ENCODE data around the gene PILRA. TPM values are rescaled to one million over a fixed set of nuclear protein-coding genes. Genes with fewer than 3 reads are reported as not detected.
"Not testable (repeated sequence)": the region's sequence is repeated elsewhere in the genome, so short reads cannot be mapped to it uniquely, and the experiment has no call there.

PILRA gene
- total and polyA plus RNA-seq, 8 donors, result 1.4 to 10.0 (median 3.1) TPM; not detected in 3

GRCh38 chr7:100371561-100372171, 1.6 kb upstream of the PILRA start:
- H3K27ac ChIP-seq, result peak overlapping the region in 3 of 5 donors; percentile 20 to 79 (median 71)

DNA sequence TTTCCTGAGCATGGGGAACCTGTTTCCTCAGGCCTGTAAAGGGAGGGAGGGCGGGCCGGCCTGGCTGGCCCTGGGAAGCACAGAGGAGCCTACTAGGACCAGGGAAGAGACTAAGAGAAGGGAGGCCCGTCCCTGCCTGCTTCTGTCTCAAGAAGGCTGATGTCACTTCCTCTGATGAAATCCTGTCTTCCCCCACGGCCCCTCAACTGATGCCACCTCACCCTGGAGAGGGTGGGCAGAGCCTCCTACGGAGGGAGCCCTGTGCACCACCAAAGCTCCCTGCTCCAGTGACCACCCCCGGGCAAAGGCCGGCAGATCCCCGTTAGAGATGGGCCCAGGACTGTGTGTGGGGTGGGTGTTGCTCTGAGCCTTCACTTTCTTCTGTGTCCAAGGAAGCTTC, 1.0 kb upstream of the PILRA start:
- DNase-seq, result no peak
- Histone ChIP-seq H3K4me1 (peaks cover 0 to 35% (median 0%) of the 10 kb centered on the region in 4 donors), H3K9me3 (no peaks in the 10 kb centered on the region), H3K4me3 (no peak overlapping the region), H3K36me3 (peaks cover 0 to 17% (median 7%) of the 10 kb centered on the region in 4 donors), H3K27ac (peak overlapping the region in 3 of 5 donors; percentile 37 to 79 (median 71)), H3K27me3 (no peaks in the 10 kb centered on the region)
- TF ChIP-seq EP300 (IDR thresholded peaks at IDR 0.05), result no peak
- TF ChIP-seq POLR2A (IDR thresholded peaks at IDR 0.05), result no peak
- TF ChIP-seq, protein P1, sequence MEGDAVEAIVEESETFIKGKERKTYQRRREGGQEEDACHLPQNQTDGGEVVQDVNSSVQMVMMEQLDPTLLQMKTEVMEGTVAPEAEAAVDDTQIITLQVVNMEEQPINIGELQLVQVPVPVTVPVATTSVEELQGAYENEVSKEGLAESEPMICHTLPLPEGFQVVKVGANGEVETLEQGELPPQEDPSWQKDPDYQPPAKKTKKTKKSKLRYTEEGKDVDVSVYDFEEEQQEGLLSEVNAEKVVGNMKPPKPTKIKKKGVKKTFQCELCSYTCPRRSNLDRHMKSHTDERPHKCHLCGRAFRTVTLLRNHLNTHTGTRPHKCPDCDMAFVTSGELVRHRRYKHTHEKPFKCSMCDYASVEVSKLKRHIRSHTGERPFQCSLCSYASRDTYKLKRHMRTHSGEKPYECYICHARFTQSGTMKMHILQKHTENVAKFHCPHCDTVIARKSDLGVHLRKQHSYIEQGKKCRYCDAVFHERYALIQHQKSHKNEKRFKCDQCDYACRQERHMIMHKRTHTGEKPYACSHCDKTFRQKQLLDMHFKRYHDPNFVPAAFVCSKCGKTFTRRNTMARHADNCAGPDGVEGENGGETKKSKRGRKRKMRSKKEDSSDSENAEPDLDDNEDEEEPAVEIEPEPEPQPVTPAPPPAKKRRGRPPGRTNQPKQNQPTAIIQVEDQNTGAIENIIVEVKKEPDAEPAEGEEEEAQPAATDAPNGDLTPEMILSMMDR (IDR thresholded peaks at IDR 0.05), result no peak
- no peak for TF ChIP-seq POLR2AphosphoS5 (IDR thresholded peaks at IDR 0.05)
- intact Hi-C loops (cut with DNase I; ENCODE audit: low total_unique reads), result no loop called here
- 8 to 48% (median 44%) methylated on average over 2 to 8 of the region's 8 CpGs for WGBS, 5 donors

More at GRCh38 chr7:100371561-100372171, 1.6 kb upstream of the PILRA start:
- Histone ChIP-seq H3K27me3 (no peaks in the 10 kb centered on the region), H3K9me3 (no peaks in the 10 kb centered on the region), H3K4me1 (peaks cover 0 to 35% (median 0%) of the 10 kb centered on the region in 4 donors), H3K36me3 (peaks cover 0 to 21% (median 8%) of the 10 kb centered on the region in 4 donors), H3K4me3 (no peak overlapping the region)
- DNase-seq, result no peak
- intact Hi-C loops (cut with DNase I; ENCODE audit: low total_unique reads), result no loop called here
- WGBS, 5 donors, result 53 to 76% (median 65%) methylated on average over 6 to 7 of the region's 7 CpGs
- no peak for TF ChIP-seq POLR2AphosphoS5 (IDR thresholded peaks at IDR 0.05)
- TF ChIP-seq, protein P1 (IDR thresholded peaks at IDR 0.05), result no peak
- no peak for TF ChIP-seq POLR2A (IDR thresholded peaks at IDR 0.05)
- TF ChIP-seq EP300 (IDR thresholded peaks at IDR 0.05), result no peak

- no peaks in the 10 kb centered on the region for H3K9me3 ChIP-seq
- TF ChIP-seq POLR2AphosphoS5 (IDR thresholded peaks at IDR 0.05) (no peak), POLR2A (IDR thresholded peaks at IDR 0.05) (no peak), EP300 (IDR thresholded peaks at IDR 0.05) (no peak)
- TF ChIP-seq, protein P1 (IDR thresholded peaks at IDR 0.05), result no peak
- peaks cover 0 to 35% (median 0%) of the 10 kb centered on the region in 4 donors for H3K4me1 ChIP-seq
- 50 to 64% (median 56%) methylated on average over 5 to 6 of the region's 6 CpGs; no CpG with 5 or more reads in 1 of the 5 donors for WGBS, 5 donors
- H3K36me3 ChIP-seq, result peaks cover 0 to 12% (median 2%) of the 10 kb centered on the region in 4 donors
- DNase-seq, result no peak
- peak overlapping the region in 4 of 5 donors; percentile 34 to 79 (median 54) for H3K27ac ChIP-seq
- no peaks in the 10 kb centered on the region for H3K27me3 ChIP-seq
- no peak overlapping the region for H3K4me3 ChIP-seq
- intact Hi-C loops (cut with DNase I; ENCODE audit: low total_unique reads), result no loop called here
Observed at GRCh38 chr7:100372694-100373093, 593 bp upstream of the PILRA start.

DNA sequence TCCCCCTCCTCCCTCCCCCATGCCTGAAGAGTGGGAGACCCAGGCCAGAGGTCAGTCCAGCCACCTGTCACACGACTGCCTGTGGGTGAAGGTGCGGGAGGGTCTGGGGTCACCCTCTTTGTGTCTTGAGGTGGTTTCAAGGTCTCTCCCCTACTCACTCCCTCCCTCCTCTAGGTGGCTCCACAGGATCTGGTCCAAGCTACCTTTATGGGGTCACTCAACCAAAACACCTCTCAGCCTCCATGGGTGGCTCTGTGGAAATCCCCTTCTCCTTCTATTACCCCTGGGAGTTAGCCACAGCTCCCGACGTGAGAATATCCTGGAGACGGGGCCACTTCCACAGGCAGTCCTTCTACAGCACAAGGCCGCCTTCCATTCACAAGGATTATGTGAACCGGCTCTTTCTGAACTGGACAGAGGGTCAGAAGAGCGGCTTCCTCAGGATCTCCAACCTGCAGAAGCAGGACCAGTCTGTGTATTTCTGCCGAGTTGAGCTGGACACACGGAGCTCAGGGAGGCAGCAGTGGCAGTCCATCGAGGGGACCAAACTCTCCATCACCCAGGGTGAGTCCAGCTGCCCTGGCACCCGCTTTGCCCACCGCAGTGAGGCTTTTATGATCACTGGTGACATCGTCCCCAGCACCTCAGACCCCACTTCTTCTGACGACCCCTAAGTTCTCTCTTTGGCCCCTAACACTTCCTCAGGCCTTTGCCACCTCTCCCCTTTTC, 747 bp downstream of the PILRA start:
- Histone ChIP-seq H3K27ac (peak overlapping the region in 4 of 5 donors; percentile 34 to 79 (median 56)), H3K4me3 (peak overlapping the region in 1 of 4 donors; percentile 29), H3K4me1 (peaks cover 0 to 35% (median 0%) of the 10 kb centered on the region in 4 donors)
- H3K27me3 ChIP-seq; H3K36me3 ChIP-seq; DNase-seq; intact Hi-C loops (cut with DNase I; ENCODE audit: low total_unique reads); H3K9me3 ChIP-seq: not testable (repeated sequence)
- 69 to 80% (median 74%) methylated on average over 13 to 15 of the region's 15 CpGs for WGBS, 5 donors

All from stomach (tissue), 9 donors.